Neural progenitor cell (in vitro differentiated cells): ENCODE data around the gene CXCR4. TPM values are rescaled to one million over a fixed set of nuclear protein-coding genes. Genes with fewer than 3 reads are reported as not detected.

ENCODE experiments used
- DNase-seq: peaks from one replicate; pipeline ENCODE4 v3.0.0-alpha.2; 2016; ENCODE audit warnings: low spot score
- H2AFZ ChIP-seq: fragments of 200-600 bp; sonication (generic); replicated peaks from 2 replicates; pipeline ENCODE4 v1.6.1; 2016; ENCODE audit warnings: antibody characterized with exemption
- H3F3A ChIP-seq: fragments of 200-600 bp; sonication (generic); 2 replicates; pipeline ENCODE4 v1.6.1; 2016; ENCODE audit warnings: antibody characterized with exemption, low read depth
- H3K27ac ChIP-seq: fragments of 200-600 bp; sonication (generic); 2 replicates; pipeline ENCODE4 v1.5.1; 2016; ENCODE audit warnings: mild to moderate bottlenecking
- H3K27me3 ChIP-seq: fragments of 200-600 bp; sonication (generic); 2 replicates; pipeline ENCODE4 v1.6.1; 2016; ENCODE audit warnings: mild to moderate bottlenecking, moderate library complexity
- H3K36me3 ChIP-seq: fragments of 200-600 bp; sonication (generic); 2 replicates; pipeline ENCODE4 v1.5.1; 2016
- H3K4me1 ChIP-seq: fragments of 200-600 bp; sonication (generic); 2 replicates; pipeline ENCODE4 v1.6.1; 2016; ENCODE audit warnings: mixed run types
- H3K4me2 ChIP-seq: fragments of 200-600 bp; sonication (generic); 2 replicates; pipeline ENCODE4 v1.6.1; 2016
- H3K4me3 ChIP-seq: fragments of 200-600 bp; sonication (generic); 2 replicates; pipeline ENCODE4 v1.5.1; 2016
- H3K79me2 ChIP-seq: fragments of 200-600 bp; sonication (generic); 2 replicates; pipeline ENCODE4 v1.6.1; 2016; ENCODE audit warnings: low read depth
- H3K9ac ChIP-seq: fragments of 200-600 bp; sonication (generic); 2 replicates; pipeline ENCODE4 v1.6.1; 2016
- H3K9me3 ChIP-seq: fragments of 200-600 bp; sonication (generic); 2 replicates; pipeline ENCODE4 v1.5.1; 2016; ENCODE audit warnings: low read depth
- H4K20me1 ChIP-seq: fragments of 200-600 bp; sonication (generic); 2 replicates; pipeline ENCODE4 v1.6.1; 2016; ENCODE audit warnings: low read depth
- H3K27ac Mint-ChIP-seq: 3 replicates; pipeline ENCODE4 v1.8.0; 2021; ENCODE audit warnings: mixed read lengths
- H3K27me3 Mint-ChIP-seq: 2 replicates; pipeline ENCODE4 v1.8.0; 2022; ENCODE audit warnings: low read depth, mild to moderate bottlenecking, inconsistent platforms, moderate library complexity, mixed read lengths; ENCODE audit not compliant: insufficient read depth
- H3K36me3 Mint-ChIP-seq: 3 replicates; pipeline ENCODE4 v1.8.0; 2021; ENCODE audit warnings: mixed read lengths
- H3K4me1 Mint-ChIP-seq: 3 replicates; pipeline ENCODE4 v1.8.0; 2021; ENCODE audit warnings: mixed read lengths
- H3K4me3 Mint-ChIP-seq: 3 replicates; pipeline ENCODE4 v1.8.0; 2021; ENCODE audit warnings: mild to moderate bottlenecking, moderate library complexity, mixed read lengths
- H3K9me3 Mint-ChIP-seq: 3 replicates; pipeline ENCODE4 v1.8.0; 2020; ENCODE audit warnings: mixed read lengths
- EZH2 ChIP-seq: fragments of 200-600 bp; sonication (generic); IDR thresholded peaks from 2 replicates; pipeline ENCODE4 v1.6.1; 2017; ENCODE audit warnings: antibody characterized with exemption, mild to moderate bottlenecking, moderate library complexity
- EZH2phosphoT487 ChIP-seq: fragments of 200-600 bp; sonication (generic); IDR thresholded peaks from 2 replicates; pipeline ENCODE4 v1.6.1; 2017; ENCODE audit warnings: antibody characterized with exemption
- total RNA-seq: library from RNA; depleted of rRNA; stranded (reverse); fragments of >200 nt; gene quantifications from 2 replicates; pipeline ENCODE4 v1.2.3, GENCODE V29; 2015; ENCODE audit warnings: low replicate concordance
- TF ChIP-seq, protein P1 (sequence below): fragments of 200-600 bp; sonication (generic); IDR thresholded peaks from 2 replicates; pipeline ENCODE4 v1.5.1; 2017; ENCODE audit warnings: antibody characterized with exemption, mild to moderate bottlenecking

The CXCR4 gene
- total RNA-seq: 31.0 and 32.6 TPM in 2 replicates

DNA sequence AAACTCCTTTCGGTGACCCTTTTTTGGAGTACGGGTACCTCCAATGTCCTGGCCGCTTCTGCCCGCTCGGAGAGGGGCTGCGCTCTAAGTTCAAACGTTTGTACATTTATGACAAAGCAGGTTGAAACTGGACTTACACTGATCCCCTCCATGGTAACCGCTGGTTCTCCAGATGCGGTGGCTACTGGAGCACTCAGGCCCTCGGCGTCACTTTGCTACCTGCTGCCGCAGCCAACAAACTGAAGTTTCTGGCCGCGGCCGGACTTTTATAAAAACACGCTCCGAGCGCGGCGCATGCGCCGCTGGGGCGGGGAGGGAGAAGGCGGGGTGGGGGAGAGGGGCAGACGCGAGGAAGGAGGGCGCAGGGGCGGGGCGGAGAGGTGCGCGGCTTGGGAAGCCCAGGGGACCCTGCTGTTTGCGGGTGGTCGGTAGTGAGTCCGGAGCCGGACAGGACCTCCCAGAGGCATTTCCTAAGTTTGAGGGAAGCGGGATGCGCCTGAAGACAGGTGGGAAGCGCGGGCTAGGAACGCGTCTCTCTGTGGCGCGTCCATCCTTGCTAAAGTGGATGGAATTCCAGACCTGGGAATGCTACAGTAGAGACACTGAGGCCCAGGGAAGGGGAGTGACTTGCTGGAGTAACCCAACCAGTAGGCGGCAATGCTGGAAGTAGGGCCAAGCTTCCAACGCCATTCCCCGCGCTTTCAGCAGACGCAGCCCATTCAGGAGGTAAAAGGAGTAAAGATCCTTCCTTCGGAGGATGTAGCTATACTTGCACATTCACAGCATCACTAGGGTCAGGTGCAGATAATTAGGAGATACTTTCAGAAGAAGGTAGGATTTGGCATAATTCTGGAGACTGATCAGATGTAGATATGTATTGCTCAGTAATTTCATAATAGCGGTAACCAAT, at the start of gene CXCR4:
CXCR4 (minus strand) TSS at position 241 of the 910 bp plus-strand sequence; CDS start at position 152, 89 bp downstream.
- H3K4me3 ChIP-seq: peak within 1 kb of the TSS; percentile 70
- H3K4me1 ChIP-seq: peaks cover 43% of the 10 kb centered on the region
- peaks cover 30% of the 10 kb centered on the region for H3K27me3 ChIP-seq
- no peak within 1 kb of the TSS for H3K27ac ChIP-seq
- H3K36me3 ChIP-seq: no peaks in the 10 kb centered on the region
- H3F3A ChIP-seq: peaks cover 49% of the 10 kb centered on the region
- no peak for TF ChIP-seq EZH2phosphoT487
- TF ChIP-seq, protein P1, sequence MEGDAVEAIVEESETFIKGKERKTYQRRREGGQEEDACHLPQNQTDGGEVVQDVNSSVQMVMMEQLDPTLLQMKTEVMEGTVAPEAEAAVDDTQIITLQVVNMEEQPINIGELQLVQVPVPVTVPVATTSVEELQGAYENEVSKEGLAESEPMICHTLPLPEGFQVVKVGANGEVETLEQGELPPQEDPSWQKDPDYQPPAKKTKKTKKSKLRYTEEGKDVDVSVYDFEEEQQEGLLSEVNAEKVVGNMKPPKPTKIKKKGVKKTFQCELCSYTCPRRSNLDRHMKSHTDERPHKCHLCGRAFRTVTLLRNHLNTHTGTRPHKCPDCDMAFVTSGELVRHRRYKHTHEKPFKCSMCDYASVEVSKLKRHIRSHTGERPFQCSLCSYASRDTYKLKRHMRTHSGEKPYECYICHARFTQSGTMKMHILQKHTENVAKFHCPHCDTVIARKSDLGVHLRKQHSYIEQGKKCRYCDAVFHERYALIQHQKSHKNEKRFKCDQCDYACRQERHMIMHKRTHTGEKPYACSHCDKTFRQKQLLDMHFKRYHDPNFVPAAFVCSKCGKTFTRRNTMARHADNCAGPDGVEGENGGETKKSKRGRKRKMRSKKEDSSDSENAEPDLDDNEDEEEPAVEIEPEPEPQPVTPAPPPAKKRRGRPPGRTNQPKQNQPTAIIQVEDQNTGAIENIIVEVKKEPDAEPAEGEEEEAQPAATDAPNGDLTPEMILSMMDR: peak; percentile 41
- H3K9me3 ChIP-seq: no peaks in the 10 kb centered on the region
- no peaks in the 10 kb centered on the region for H3K9me3 Mint-ChIP-seq
- peaks cover 11% of the 10 kb centered on the region for H3K79me2 ChIP-seq
- H3K4me3 Mint-ChIP-seq: peak within 1 kb of the TSS; percentile 99
- H2AFZ ChIP-seq: peak within 1 kb of the TSS; percentile 80
- peaks cover 65% of the 10 kb centered on the region for H3K4me1 Mint-ChIP-seq
- H3K36me3 Mint-ChIP-seq: peaks cover 25% of the 10 kb centered on the region
- H3K9ac ChIP-seq: no peak within 1 kb of the TSS
- peaks cover 32% of the 10 kb centered on the region for H4K20me1 ChIP-seq
- peak; percentile 95 for DNase-seq
- peak within 1 kb of the TSS; percentile 100 for H3K4me2 ChIP-seq
- H3K27ac Mint-ChIP-seq: peak within 1 kb of the TSS; percentile 94
- H3K27me3 Mint-ChIP-seq: peaks cover 16% of the 10 kb centered on the region

DNA sequence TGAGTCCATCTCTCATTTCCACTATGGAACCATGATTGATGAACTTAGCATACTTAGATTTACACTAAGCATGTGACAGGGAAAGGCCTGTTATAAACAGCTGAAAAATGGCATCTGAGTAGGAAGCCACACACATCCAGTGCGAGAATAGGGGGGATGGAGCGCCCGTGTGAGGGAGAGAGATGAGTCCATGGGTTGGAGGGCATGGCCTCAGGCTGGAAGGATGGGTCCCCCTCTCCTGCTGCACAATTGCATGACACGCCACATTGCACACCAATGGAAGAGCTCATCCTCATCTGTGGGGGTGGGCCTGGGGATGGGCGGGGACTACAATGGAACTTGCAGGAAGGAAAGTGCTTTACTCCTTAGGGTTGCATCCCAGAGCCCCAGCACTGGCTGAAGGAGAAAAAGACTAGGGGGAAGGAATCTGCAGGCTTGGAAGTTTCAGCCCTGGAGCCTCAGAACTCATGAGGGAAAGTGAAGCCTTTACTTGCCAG, 46.4 kb upstream of the CXCR4 start:
- DNase-seq: peak; percentile 79
- Histone ChIP-seq H3K4me3 (no peak overlapping the region), H3K27ac (peak overlapping the region; percentile 89), H3K9me3 (no peaks in the 10 kb centered on the region), H4K20me1 (no peaks in the 10 kb centered on the region), H2AFZ (peak overlapping the region; percentile 92), H3K36me3 (no peaks in the 10 kb centered on the region), H3K27me3 (no peaks in the 10 kb centered on the region), H3K4me1 (peaks cover 28% of the 10 kb centered on the region), H3F3A (peaks cover 7% of the 10 kb centered on the region), H3K9ac (no peak overlapping the region), H3K79me2 (no peaks in the 10 kb centered on the region), H3K4me2 (peak overlapping the region; percentile 59)
- Mint-ChIP-seq H3K9me3 (peaks cover 3% of the 10 kb centered on the region), H3K4me1 (peaks cover 36% of the 10 kb centered on the region), H3K4me3 (no peak overlapping the region), H3K36me3 (no peaks in the 10 kb centered on the region), H3K27me3 (peaks cover 2% of the 10 kb centered on the region), H3K27ac (no peak overlapping the region)
- TF ChIP-seq EZH2: no peak

DNA sequence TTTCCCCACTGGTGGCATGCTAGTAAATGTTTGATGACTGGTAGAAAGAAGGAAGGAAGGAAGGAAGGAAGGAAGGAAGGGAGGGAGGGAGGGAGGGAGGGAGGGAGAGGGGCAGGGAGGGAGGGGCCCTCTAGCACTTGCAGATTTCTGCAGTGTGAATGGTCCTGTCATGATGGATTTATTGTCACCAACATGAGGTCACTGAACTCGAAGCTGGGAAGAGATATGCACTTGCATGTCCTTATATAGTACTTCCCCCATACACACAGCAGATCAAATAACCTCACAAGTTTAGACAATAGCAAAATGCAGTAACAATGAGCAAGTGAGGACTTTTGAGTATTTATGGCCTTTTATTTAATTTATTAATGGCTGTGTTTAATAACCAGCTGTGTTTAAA, 44.5 kb upstream of the CXCR4 start:
- no peaks in the 10 kb centered on the region for H4K20me1 ChIP-seq
- TF ChIP-seq EZH2 (no peak), EZH2phosphoT487 (no peak)
- TF ChIP-seq, protein P1: no peak
- no peak for DNase-seq
- H3K4me2 ChIP-seq: no peak overlapping the region
- H3K36me3 ChIP-seq: no peaks in the 10 kb centered on the region
- H3K27ac ChIP-seq: no peak overlapping the region
- peaks cover 20% of the 10 kb centered on the region for H3K4me1 Mint-ChIP-seq
- H3F3A ChIP-seq: peaks cover 7% of the 10 kb centered on the region
- no peaks in the 10 kb centered on the region for H3K36me3 Mint-ChIP-seq
- H3K9me3 Mint-ChIP-seq: peaks cover 2% of the 10 kb centered on the region
- no peak overlapping the region for H2AFZ ChIP-seq
- H3K27me3 ChIP-seq: no peaks in the 10 kb centered on the region
- H3K27ac Mint-ChIP-seq: no peak overlapping the region
- no peaks in the 10 kb centered on the region for H3K9me3 ChIP-seq
- H3K4me3 Mint-ChIP-seq: no peak overlapping the region
- H3K27me3 Mint-ChIP-seq: peaks cover 2% of the 10 kb centered on the region
- H3K9ac ChIP-seq: no peak overlapping the region
- peaks cover 16% of the 10 kb centered on the region for H3K4me1 ChIP-seq
- no peak overlapping the region for H3K4me3 ChIP-seq
- H3K79me2 ChIP-seq: no peaks in the 10 kb centered on the region

DNA sequence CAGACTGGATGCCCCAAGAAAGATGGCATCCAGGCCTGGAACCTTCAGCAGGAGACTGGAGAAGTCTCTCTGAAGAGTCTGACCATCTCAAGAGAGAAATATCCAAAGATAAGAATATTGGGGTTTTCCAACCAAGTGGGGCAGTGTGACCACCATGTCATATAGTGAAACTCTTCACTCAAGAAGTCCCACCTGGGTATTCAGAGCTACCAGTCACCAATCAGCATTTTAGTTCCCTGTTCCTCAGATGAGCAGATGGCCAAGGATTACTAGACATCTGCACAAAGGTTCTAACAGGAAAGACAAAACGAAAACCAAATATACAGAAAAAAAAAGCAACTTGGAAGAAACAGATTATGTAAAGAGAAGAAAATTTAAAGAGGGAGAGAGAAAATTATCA, 38.5 kb upstream of the CXCR4 start:
- H3K27ac ChIP-seq: no peak overlapping the region
- Mint-ChIP-seq H3K27me3 (no peaks in the 10 kb centered on the region), H3K4me1 (peaks cover 8% of the 10 kb centered on the region), H3K27ac (no peak overlapping the region), H3K36me3 (no peaks in the 10 kb centered on the region), H3K4me3 (no peak overlapping the region), H3K9me3 (peaks cover 5% of the 10 kb centered on the region)
- no peaks in the 10 kb centered on the region for H3F3A ChIP-seq
- TF ChIP-seq EZH2phosphoT487 (no peak), EZH2 (no peak)
- TF ChIP-seq, protein P1: no peak
- peaks cover 30% of the 10 kb centered on the region for H3K4me1 ChIP-seq
- H3K36me3 ChIP-seq: no peaks in the 10 kb centered on the region
- DNase-seq: no peak
- no peaks in the 10 kb centered on the region for H3K27me3 ChIP-seq
- H4K20me1 ChIP-seq: no peaks in the 10 kb centered on the region
- no peak overlapping the region for H3K9ac ChIP-seq
- H3K79me2 ChIP-seq: no peaks in the 10 kb centered on the region
- H3K4me3 ChIP-seq: no peak overlapping the region
- no peaks in the 10 kb centered on the region for H3K9me3 ChIP-seq
- H2AFZ ChIP-seq: no peak overlapping the region
- peak overlapping the region; percentile 31 for H3K4me2 ChIP-seq
